EH (cell line): ENCODE data around the gene DUSP10.

ENCODE experiments used
- DNase-seq: peaks from one replicate; pipeline ENCODE4 v3.0.0-alpha.2; 2015; ENCODE audit warnings: low read depth

DUSP10 gene

DNA sequence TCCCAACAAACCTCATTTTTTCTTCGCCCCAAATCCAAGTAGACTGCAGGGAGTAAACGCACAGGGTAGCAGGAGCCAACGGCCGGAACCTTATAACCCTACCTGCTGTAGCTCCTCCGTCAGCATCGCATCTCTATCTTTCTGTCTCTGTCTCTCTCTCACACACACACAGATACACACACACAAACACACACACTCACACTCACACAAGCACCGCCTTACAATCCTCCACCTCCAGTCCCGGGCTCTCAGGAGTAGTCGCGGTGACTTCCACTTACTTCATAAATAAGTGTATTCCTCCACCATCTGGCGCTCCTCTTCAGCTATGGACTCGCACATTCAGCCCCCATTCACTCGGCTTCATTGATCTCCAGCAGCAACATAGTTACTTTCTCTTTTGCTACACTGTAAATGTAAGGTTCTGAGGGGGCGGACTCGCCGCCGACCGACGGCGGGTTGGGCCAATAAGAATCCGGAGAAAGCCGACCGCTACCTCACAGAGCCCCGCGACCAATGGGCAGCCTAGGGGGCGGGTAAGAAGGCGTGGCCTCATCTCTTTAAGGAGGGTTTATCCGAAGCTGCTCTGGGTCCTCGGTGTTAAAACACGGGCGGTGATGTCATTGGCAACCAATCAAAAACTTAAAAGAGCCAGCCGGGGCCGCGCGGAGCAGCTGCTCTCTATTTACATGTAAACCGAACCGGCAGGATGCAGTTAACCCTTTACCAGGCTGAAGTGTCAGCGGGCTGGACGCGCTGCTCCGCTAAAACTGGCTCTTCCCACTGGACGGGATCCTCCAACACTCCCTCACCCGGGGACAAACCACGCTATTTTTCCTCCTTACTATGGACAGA is at the start of gene DUSP10:
TSS of gene DUSP10 (minus strand) at position 387 of the 852 bp plus-strand sequence. CDS start 2,345 bp downstream, outside the sequence.
- DNase-seq, result peak; percentile 100

DNA sequence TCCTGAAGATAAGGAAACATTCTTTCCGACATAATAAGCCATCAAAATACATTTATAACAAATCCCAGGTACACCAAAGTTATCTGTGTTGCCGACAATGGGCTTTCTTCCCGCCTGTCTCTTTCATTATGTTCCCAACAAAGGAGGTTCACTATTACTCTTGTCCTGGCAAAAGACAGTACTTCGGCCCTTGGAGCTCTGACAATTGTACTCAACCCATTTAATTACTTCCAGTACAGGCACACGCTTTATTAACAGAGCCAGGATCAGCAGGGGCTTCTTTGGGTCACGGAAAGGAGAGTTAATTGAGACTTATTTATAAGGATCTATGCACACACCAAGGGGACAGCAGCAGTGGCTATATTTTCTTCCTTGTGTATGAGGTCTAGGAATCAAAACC is 46.6 kb upstream of the DUSP10 start:
- DNase-seq, result no peak

- no peak for DNase-seq
These were observed 44.8 kb upstream of the DUSP10 start for GRCh38 chr1:221786647-221787046.

DNA sequence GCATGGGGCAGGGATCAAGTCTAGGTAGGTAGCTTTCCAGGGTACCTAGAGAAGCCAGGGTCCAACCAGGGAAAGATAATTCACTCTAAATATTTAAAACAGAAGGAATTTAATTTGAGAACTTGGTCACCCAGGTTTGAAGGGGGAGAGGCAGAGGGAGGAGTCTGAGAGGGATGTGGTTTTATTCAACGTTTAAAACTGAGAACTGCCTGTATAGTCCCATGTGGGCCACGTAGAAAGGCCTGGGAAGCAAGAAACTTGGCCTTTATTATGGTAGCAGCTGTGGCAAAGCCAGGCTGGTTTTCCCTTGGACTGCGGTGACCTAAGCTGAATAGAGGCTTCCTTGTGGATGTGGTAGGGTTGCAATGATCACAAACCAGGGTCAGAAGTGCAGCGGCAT is 42.0 kb upstream of the DUSP10 start:
- DNase-seq, result no peak

DNA sequence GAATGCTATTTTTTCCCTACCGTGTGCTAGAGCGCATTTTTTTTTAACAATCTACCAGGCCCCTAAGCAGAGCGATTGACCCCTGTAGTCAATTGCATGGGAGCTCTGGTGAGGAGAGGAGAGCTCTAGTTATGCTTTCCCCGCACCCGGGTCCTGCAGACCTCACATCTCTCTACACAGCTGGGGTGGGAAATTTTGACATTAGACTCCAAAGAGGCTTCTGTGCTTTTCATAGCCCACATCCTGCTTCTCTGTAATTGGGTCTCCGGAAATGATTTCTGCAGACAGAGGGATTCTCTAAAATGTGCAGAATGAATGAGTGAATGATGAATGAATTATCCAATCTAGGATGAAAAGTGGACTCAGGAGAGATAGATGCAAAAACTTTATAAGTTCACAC is 41.5 kb upstream of the DUSP10 start:
- no peak for DNase-seq

- no peak for DNase-seq
These were observed 41.1 kb upstream of the DUSP10 start for GRCh38 chr1:221782970-221783369.

- peak; percentile 45 for DNase-seq
These were observed 40.6 kb upstream of the DUSP10 start for GRCh38 chr1:221782477-221782876.

DNA sequence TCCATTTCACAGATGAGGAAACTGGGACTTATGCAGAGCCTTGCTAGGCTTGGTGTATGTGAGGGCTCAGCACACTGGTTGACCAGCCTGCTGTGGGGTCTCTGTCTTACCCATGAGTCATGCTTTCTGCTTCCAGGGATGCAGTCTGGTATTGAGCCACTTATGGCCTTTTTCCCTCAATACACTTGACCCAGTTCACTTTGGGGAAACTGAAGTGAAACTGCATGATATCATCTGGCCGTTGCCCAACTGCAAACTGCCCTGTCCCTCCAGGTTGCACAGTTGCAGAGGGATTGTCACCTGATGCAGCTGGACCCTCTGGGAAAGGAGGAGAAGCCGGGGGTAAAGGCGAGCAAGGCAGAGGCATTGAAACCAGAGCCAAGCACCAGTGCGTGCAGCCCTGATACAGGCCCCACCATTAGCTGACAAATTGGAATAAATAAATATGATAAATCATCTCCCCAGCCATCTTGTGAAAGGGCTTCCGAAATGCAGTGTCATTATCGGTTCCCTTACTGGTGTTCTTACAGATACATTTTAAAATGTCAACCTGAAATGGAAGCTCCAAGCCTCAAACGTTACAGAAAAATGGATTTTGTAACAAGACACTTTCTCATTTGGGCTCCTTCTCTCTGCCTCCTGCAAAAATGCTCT is 39.3 kb upstream of the DUSP10 start:
- DNase-seq, result no peak

GRCh38 chr1:221780175-221780574 is 38.3 kb upstream of the DUSP10 start:
- DNase-seq, result no peak

DNA sequence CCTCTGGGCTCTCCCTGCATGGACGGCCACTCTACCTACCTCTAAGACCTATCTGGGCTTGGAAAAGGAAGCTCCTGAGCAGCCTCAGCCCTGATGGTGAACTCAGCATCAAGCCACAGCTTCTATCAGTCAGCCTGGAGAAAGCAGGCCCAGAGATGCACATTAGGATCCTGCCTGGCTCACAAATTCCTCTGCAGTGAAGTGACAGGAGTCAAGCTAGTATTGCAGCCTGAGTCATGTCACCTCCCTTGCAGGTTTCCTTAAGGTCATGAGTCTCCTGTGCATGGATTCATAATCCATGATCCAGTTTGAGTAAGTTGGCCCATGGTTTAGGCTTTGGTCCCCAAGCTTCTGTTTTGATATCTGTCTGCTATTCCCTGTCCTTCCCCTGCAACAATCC is 37.9 kb upstream of the DUSP10 start:
- no peak for DNase-seq

- DNase-seq, result no peak
These were observed 36.8 kb upstream of the DUSP10 start for GRCh38 chr1:221778535-221779142.

- DNase-seq, result no peak
These were observed 36.2 kb upstream of the DUSP10 start for GRCh38 chr1:221778125-221778524.

- no peak for DNase-seq
These were observed 35.7 kb upstream of the DUSP10 start for GRCh38 chr1:221777431-221778072.

- DNase-seq, result no peak
These were observed 34.8 kb upstream of the DUSP10 start for GRCh38 chr1:221776495-221777301.

DNA sequence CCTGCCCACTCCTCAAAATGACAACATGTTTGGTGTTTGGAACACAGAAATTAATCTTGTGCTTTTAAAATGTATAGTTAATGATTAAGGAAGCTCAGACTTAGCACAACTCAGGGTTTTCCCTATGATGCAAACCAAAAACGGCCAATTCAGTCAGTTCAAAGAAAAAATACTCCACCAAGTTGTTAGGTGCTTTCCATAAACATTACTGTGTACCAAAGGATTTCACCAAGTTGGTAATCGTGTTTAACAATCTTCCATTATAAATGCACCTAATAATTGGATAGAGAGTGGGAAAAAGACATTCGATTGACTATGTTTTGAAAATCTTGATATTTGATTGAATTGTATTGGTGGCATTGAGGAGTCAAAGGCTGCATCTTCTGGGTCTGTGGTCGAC is 33.3 kb upstream of the DUSP10 start:
- no peak for DNase-seq

DNA sequence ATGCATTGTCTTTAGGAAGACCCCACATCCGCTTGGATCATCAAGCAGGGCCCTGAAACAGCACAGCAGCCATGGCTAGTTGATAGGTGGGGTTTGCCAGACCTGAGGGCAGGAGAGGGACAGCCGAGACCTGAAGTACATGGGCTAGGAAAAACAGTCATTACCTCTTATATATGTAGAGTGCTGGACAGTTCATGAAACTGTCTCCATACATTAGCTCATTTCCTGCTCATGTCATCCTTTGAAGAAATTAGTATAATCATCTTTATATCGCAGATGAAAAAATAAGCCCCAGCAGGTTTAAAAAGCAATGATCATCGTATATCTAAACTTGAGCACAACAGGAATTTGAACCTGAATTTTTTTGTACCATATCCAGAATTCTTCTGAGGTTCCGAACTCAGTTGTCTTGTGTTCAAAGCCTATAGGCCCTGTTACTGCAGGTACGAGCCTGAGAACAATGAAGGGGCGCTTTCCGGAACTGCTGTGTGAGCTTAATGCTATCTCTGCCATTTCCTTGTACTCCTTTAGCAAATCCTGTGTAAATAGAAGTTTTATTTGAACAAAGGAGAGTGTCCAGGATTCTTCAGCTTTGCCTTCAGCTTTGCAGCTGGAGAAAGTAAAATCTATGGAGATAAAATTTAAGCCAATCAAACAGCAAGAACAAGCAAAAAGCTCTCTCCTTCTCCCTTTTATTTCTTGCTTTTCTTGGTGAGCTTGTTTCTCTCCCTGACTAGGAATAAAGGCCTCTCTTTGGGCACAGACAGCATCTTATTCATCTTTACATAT is 32.4 kb upstream of the DUSP10 start:
- DNase-seq, result no peak

DNA sequence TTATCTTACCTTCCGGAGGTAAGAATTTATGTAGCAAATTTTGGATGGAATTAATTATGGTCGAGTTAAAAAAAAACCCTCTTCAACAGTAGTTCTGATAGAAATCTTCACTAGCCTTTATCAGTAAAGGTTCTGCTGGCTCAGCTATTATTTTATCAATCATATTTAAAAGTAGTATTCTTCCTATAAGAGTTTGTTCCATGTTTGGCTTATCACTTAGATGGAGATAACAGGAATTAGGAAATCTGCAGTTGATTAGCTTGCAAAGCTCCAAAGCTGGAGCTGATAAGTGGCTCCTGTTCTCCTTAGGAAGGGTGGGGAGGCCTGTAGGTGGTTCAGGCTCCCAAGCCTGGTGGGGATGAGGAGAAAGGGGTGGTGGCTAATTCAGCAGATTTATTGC is 31.5 kb upstream of the DUSP10 start:
- no peak for DNase-seq

DNA sequence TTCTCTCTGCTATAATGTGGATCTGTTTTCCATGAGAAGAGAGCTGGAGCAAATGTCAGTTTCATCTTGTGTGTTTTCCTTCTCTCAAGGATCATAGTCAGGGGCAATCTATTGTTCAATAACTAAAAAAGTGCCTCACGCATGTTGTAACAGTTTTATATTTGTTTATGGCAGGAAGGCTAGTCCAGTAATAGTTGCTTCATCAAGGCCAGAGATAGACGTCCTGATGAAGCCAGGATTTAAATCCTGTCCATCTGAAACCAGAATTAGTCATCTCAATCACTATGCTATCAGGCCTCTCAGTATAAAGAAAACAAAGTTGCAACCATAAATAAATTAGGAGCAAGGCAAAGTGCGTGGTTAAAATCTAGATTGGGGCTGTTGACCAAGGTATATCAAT is 30.2 kb upstream of the DUSP10 start:
- DNase-seq, result no peak

- DNase-seq, result no peak
These were observed 26.7 kb upstream of the DUSP10 start for GRCh38 chr1:221768444-221769066.

- DNase-seq, result peak; percentile 62
These were observed 24.3 kb upstream of the DUSP10 start for GRCh38 chr1:221766210-221766609.
